ENCODE results near the gene IL21R. TPM values are rescaled to one million over a fixed set of nuclear protein-coding genes. Genes with fewer than 3 reads are reported as not detected.
A peak's percentile ranks its signal among the peaks of the same experiment; 100 is the strongest.

Gene IL21R
- polyA plus RNA-seq, 3 donors from 2014 or later, result 27.5 to 59.7 (median 49.6) TPM

DNA sequence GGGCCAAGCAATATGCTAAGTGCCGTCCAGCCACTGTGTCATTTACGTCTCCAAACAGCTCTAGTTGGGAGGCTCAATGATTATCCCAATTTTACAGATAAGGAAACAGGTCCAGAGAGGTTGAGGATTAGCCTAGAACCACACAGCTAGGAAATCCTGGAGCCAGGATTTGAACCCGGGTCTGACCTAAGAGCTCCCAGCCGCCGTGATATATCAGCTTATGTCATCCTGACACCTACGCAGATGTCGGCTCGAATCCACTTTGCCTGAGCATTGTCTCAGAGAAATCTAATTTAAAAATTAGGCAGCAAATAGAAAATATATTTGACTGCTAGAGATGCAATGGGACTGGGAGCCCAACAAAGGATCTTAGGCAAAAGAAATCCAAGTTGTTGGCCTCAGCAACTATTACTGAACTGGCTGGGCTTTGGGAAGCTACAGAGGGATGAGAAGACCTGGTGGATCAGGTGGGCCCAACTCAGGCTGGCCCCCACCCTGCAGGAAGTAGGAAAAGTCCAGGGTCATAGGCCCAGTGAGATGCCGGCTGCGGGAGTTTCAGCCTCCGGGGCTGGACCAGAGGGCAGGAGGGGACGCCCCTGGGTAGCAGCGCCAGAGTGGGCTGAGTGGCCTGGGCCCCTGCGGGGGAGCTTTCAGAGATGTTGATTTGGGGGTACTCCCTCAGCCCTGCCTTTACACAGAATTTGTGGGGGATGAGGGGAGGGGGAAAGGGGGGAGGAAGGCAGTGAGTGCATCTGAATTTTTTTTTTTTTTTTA lies 35.1 kb upstream of the IL21R start:
- Mint-ChIP-seq H3K36me3 (peaks cover 4 to 21% (median 11%) of the 10 kb centered on the region in 3 donors), H3K27me3 (ENCODE audit: low read depth in 3 of 3) (peaks cover 5 to 13% (median 8%) of the 10 kb centered on the region in 3 donors), H3K4me3 (peak overlapping the region; percentile 71 to 82 (median 77)), H3K4me1 (peaks cover 21 to 35% of the 10 kb centered on the region in 2 donors), H3K9me3 (no peaks in the 10 kb centered on the region), H3K27ac (peak overlapping the region; percentile 98 to 99 (median 98))
- no peak for DNase-seq

DNA sequence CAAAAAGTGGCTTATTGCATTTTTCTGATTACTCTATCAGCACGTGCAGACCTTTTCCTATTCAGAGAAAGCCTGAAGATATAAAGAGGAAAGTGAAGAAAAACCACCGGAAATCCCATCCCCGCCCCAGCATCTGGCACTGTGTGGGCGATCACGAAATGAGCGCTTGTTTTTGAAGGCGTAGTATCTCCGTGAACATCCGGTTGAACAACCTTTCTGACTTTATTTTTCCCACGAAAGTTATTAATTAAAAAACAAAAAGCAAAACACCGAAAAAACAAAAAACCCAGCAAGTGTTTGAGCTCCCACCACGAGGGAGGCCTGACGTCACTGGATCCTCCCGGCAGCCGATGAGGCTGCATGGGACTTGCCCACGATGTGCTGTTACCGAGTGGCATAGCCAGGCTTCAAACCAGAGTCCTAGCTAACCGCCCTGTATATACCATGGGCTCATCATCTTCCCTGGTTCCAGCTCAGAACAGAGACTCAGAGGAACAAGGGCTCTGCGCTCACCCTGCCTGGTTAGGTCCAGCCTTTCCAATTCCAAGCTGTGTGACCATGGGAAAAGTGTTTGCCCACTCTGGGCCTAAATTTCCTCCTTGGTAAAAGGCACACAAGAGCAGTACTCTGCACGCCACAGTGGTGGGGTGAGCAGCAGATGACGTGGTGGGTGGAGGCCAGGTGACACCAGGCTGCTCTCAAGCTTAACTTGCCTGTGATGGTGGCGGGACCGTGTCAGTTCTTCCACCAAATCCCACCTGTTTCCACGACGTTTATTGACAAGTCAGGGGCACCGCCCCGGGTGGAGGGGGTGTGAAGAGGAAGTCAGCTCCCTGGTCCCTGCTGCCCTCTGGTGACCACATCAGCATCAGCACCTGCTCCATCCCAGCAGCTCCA lies 34.3 kb upstream of the IL21R start:
- peak; percentile 84 to 86 (median 85) for DNase-seq
- Mint-ChIP-seq H3K4me3 (peak overlapping the region; percentile 69 to 82 (median 77)), H3K4me1 (peaks cover 21 to 35% of the 10 kb centered on the region in 2 donors)

DNA sequence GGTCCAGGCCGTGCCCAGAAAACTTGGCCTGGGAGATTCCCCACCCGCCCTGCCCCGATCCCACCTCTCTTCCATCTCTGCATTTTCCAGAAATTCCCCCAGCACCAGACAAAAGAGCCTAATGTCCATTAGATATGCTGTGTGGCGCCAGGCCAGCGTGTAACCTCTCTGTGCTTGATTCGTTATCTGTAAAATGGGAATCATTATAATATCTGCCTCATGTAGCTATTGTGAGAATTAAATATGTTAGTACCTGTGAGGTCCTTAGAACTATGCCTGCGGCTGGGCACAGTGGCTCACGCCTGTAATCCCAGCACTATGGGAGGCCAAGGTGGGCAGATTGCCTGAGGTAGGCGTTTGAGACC lies 33.6 kb upstream of the IL21R start:
- no peaks in the 10 kb centered on the region for H3K9me3 Mint-ChIP-seq
- DNase-seq, result no peak
- H3K27me3 Mint-ChIP-seq (ENCODE audit: low read depth in 3 of 3), result peaks cover 5 to 13% (median 8%) of the 10 kb centered on the region in 3 donors
- H3K4me1 Mint-ChIP-seq, result peaks cover 21 to 35% of the 10 kb centered on the region in 2 donors
- peak overlapping the region in 4 of 5 donors; percentile 70 to 82 (median 77) for H3K4me3 Mint-ChIP-seq
- H3K36me3 Mint-ChIP-seq, result peaks cover 0 to 15% (median 5%) of the 10 kb centered on the region in 3 donors
- peak overlapping the region; percentile 98 to 99 (median 98) for H3K27ac Mint-ChIP-seq

More for the DNA sequence above, 34.3 kb upstream of the IL21R start:
- Mint-ChIP-seq H3K27me3 (ENCODE audit: low read depth in 3 of 3) (peaks cover 5 to 13% (median 8%) of the 10 kb centered on the region in 3 donors), H3K9me3 (no peaks in the 10 kb centered on the region), H3K36me3 (peaks cover 0 to 15% (median 5%) of the 10 kb centered on the region in 3 donors), H3K27ac (peak overlapping the region; percentile 98 to 99 (median 98))

DNA sequence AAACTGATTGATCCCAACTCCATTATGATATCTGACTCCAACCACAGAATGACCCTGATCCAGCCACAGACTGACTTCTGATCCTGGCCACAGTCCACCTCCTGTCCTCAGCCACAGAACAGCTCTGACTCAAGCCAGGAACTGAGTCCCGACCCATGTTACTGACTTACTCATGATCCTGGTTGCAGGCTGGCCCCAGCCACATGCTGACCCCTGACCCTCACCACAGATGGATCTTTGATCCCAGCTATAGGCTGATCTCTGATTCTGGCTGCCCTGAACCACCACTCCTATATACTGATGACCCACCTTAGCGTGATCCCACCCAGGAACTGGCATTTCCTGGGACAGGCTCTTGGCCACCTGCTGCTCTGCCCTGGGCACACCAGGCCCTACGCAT lies 32.2 kb upstream of the IL21R start:
- H3K27me3 Mint-ChIP-seq (ENCODE audit: low read depth in 3 of 3), result peaks cover 5 to 13% (median 8%) of the 10 kb centered on the region in 3 donors

DNA sequence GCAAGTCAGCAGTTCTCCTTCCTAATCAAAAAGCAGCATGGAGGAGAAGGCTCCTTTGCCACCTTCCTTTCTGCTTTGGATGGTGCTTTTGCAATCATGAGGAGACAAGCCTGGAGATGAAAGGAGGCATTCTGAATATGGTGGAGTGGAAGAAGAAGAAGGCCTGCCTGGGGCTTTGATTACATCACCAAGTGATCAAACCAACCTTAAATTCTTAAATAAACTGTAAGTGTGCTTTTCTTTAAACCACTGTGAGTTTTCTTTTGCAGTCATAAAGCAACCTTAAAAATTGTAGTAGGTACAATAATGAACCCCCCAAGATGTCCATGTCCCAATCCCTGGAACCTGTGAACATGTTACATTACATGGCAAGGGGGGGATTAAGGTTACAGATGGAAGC lies 31.7 kb upstream of the IL21R start:
- no peaks in the 10 kb centered on the region for H3K9me3 Mint-ChIP-seq
- peaks cover 0 to 4% (median 0%) of the 10 kb centered on the region in 3 donors for H3K36me3 Mint-ChIP-seq
- peak overlapping the region in 5 of 6 donors; percentile 70 to 98 (median 90) for H3K27ac Mint-ChIP-seq
- H3K4me3 Mint-ChIP-seq, result no peak overlapping the region
- peaks cover 21 to 29% of the 10 kb centered on the region in 2 donors for H3K4me1 Mint-ChIP-seq
- peaks cover 5 to 13% (median 8%) of the 10 kb centered on the region in 3 donors for H3K27me3 Mint-ChIP-seq (ENCODE audit: low read depth in 3 of 3)
- DNase-seq, result no peak

More for the DNA sequence above, 32.2 kb upstream of the IL21R start:
- peaks cover 21 to 31% of the 10 kb centered on the region in 2 donors for H3K4me1 Mint-ChIP-seq
- H3K9me3 Mint-ChIP-seq, result no peaks in the 10 kb centered on the region
- peaks cover 0 to 5% (median 1%) of the 10 kb centered on the region in 3 donors for H3K36me3 Mint-ChIP-seq
- no peak for DNase-seq
- peak overlapping the region; percentile 70 to 98 (median 94) for H3K27ac Mint-ChIP-seq
- H3K4me3 Mint-ChIP-seq, result no peak overlapping the region

DNA sequence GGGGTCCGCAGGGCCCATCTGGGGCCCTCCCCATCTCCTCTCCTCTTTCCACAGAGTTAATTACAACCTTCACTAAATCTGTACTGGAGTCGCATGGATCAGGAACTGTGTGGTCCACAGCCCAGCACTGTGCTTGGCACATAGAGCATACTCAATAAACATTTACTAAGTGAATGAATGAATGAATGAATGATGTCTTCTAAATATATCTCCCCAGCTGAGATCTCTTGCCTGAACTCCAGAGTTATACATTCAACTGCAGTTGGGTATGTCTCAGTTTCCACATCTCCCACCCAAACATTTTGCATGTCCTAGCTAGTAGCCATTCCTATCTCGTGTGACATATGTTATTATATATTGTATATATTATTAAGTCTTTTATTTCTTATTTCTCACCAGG lies 28.7 kb upstream of the IL21R start:
- no peak for DNase-seq
- no peaks in the 10 kb centered on the region for H3K9me3 Mint-ChIP-seq
- H3K4me3 Mint-ChIP-seq, result no peak overlapping the region
- H3K27me3 Mint-ChIP-seq (ENCODE audit: low read depth in 3 of 3), result peaks cover 0 to 2% (median 0%) of the 10 kb centered on the region in 3 donors
- peaks cover 0 to 4% (median 0%) of the 10 kb centered on the region in 3 donors for H3K36me3 Mint-ChIP-seq
- no peak overlapping the region for H3K27ac Mint-ChIP-seq
- H3K4me1 Mint-ChIP-seq, result peaks cover 15 to 16% of the 10 kb centered on the region in 2 donors

DNA sequence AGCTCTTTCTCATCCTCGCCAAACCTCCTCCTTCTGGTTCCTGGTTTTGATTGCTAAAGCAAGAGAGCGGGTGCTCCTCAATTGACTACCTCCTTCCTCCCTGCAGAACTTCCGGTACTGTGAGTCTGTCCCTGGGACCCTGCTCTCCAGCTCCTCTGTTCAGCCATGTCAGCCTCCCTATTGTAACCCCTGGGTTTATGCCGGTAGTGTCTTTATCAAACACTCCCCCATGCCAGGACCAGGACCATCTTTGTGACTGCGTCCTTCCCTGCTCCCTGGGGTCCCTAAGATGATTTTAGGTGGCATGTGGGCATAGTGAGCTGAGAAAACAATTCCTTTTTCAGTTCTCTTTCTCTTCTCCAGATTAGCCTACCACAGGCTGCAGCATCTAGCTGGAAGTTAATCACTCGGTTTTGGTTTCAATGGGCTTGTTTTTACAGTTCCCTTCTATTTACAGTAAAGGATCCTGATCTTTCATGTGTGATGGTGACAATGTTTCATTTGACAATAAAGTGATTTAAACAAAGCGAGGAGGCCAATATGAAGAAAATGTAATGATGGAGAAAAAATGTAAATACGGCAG lies 27.7 kb upstream of the IL21R start:
- Mint-ChIP-seq H3K36me3 (peaks cover 0 to 4% (median 0%) of the 10 kb centered on the region in 3 donors), H3K27ac (no peak overlapping the region), H3K4me1 (peaks cover 12 to 16% of the 10 kb centered on the region in 2 donors), H3K27me3 (ENCODE audit: low read depth in 3 of 3) (peaks cover 0 to 2% (median 0%) of the 10 kb centered on the region in 3 donors), H3K9me3 (no peaks in the 10 kb centered on the region), H3K4me3 (no peak overlapping the region)
- no peak for DNase-seq

DNA sequence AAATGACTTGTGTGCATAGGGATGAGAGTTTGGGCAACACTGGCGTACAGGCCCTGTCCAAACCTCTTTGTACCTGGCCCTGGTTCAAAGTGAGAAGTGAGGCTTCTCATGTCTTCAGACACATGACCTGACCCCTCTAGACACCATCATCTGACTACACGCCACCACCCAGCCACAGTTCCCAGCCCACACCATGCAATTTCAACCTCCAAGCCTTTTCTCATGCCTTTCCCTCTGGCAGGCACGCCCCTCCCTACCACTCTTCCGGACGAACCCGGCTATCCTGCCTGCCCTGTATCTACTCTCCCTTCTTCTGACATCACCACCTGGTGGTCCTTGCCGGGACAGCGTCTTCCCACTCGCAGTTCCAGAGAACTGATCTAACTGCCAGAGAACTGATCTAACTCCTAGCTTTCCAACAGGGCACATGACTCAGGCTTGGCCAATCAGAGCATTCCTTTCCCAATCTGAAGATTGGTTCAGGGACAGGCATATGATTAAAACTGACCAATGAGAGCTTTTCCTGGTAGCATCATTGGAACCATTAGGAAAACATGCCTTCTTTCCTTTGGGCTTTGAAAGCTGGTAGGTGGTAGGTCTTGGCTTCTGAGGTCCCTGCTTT lies 27.1 kb upstream of the IL21R start:
- peak; percentile 32 to 46 (median 35) for DNase-seq
- H3K36me3 Mint-ChIP-seq, result peaks cover 0 to 4% (median 0%) of the 10 kb centered on the region in 3 donors
- no peak overlapping the region for H3K27ac Mint-ChIP-seq
- peaks cover 0 to 1% (median 0%) of the 10 kb centered on the region in 6 donors for H3K9me3 Mint-ChIP-seq
- H3K4me1 Mint-ChIP-seq, result peaks cover 12 to 14% of the 10 kb centered on the region in 2 donors
- peaks cover 0 to 2% (median 0%) of the 10 kb centered on the region in 3 donors for H3K27me3 Mint-ChIP-seq (ENCODE audit: low read depth in 3 of 3)
- H3K4me3 Mint-ChIP-seq, result no peak overlapping the region

DNA sequence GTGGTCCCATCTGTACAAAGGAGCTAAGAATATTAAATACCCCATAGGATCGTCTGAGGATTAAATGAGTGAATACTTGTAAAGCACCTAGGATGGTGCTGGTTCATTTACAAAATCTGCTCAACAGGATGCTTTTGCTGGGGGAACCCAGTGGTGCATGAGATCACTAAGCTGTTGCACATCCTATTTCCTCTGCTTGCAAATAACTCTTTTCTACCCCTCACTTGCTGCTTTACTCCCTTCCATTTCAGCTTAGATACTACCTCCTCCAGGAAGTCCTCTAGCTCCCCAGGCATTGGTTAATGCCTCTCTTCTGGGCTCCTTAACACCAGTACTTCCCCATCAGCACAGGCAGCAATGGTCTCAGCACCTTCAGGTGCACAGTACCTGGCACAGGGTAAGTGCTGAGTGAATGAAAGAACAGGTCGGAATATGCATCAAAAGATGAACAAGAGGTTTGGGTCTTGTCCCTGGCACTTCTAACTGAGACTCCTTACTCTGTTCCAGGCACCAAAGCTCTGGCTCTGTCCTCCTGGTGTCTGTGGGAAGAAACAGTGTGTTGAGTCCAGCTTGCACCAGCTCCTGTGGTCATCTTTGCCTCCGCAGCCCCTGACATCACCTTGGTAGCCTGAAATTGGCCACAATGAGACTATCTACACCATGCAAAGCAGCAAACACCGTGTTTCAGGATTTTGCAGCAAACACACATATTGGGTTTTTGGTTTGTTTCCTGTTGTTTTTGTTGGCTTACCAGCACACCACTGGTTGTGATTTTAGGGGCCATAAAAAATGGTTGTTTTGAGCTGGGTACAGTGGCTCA lies 24.1 kb upstream of the IL21R start:
- Mint-ChIP-seq H3K4me1 (peaks cover 12 to 14% of the 10 kb centered on the region in 2 donors), H3K36me3 (peaks cover 0 to 6% (median 5%) of the 10 kb centered on the region in 3 donors), H3K9me3 (peaks cover 0 to 2% (median 0%) of the 10 kb centered on the region in 6 donors), H3K27me3 (ENCODE audit: low read depth in 3 of 3) (peaks cover 0 to 2% (median 0%) of the 10 kb centered on the region in 3 donors), H3K27ac (peak overlapping the region in 4 of 6 donors; percentile 11 to 66 (median 42)), H3K4me3 (peak overlapping the region in 3 of 5 donors; percentile 8 to 55 (median 30))
- no peak for DNase-seq

DNA sequence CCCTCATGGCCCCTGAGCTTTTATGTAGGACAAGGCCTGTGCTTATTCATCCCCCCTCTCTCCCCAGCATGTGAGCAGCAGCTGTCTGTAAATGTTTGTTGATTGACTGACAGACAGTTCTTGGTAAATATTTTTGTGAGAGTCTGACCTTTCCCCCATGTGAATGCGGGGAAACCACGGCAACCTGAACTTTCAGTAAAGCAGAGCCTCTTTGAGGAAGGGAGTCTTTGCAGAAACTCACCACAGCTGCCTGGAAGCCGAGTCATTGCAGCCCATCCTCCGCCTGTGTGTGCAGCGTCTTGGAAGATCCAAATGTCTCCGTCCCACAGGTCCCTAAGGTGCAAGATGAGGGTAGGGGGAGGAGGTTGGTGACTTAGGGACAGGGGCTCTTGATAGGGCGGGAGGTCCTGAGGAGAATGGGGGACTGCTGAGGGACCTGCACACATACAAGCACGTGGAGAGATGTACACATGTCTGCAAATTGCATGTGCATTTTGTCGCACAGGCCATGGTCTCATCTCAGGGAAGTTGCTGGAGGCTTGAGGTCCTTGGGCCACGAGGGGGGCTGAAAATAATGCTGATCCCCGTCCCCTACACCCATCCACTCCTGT lies 23.0 kb upstream of the IL21R start:
- Mint-ChIP-seq H3K4me1 (peaks cover 14 to 15% of the 10 kb centered on the region in 2 donors), H3K27ac (no peak overlapping the region), H3K36me3 (peaks cover under 1 to 6% (median 5%) of the 10 kb centered on the region in 3 donors), H3K27me3 (ENCODE audit: low read depth in 3 of 3) (peaks cover 0 to 2% (median under 1%) of the 10 kb centered on the region in 3 donors), H3K9me3 (peaks cover 0 to 2% (median under 1%) of the 10 kb centered on the region in 6 donors), H3K4me3 (no peak overlapping the region)
- no peak for DNase-seq

DNA sequence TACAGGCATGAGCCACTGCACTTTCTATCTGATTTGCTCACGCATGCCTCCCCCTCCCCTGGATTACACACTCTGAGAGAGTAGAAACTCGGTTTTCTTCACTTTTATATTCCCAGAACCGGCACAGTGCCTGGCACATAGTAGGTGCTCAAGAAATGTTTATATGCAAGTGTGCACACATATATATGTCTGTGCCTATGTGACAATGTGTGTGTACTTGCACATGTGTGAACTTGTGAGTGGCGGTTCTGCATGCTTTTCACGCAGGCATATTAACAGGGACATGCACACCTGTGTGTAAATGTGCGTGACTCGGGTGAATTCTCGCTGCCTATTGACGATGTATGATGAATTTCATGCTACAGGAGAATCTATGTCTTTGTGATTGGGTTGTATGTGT lies 22.1 kb upstream of the IL21R start:
- Mint-ChIP-seq H3K36me3 (peaks cover 5 to 13% (median 6%) of the 10 kb centered on the region in 3 donors), H3K4me1 (peaks cover 17 to 24% of the 10 kb centered on the region in 2 donors), H3K27me3 (ENCODE audit: low read depth in 3 of 3) (peaks cover 0 to 6% (median 2%) of the 10 kb centered on the region in 3 donors), H3K9me3 (peaks cover 4 to 9% (median 6%) of the 10 kb centered on the region in 6 donors), H3K4me3 (no peak overlapping the region), H3K27ac (peak overlapping the region in 1 of 6 donors; percentile 13)
- DNase-seq, result no peak

DNA sequence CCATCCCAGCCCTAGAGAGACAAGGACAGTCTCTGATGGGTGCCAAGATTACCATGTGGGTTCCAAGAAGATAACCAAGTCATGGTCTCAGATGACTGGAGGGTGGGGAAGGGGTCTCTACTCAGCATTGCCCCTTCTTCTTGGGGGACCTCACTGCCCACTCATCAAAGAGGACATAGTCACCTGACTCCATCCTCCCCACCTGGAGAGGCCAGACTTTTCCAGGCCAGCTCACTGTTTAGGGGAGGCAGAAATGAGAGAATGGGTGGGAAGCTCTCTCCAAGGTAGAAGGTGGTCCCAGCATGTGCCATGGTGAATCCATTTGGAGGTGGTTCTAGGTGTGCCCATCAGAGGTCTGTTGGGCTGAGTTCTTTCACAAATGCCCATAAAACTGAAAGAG lies 20.7 kb upstream of the IL21R start:
- Mint-ChIP-seq H3K36me3 (peaks cover 5 to 13% (median 6%) of the 10 kb centered on the region in 3 donors), H3K27ac (no peak overlapping the region), H3K4me3 (no peak overlapping the region), H3K4me1 (peaks cover 17 to 24% of the 10 kb centered on the region in 2 donors), H3K27me3 (ENCODE audit: low read depth in 3 of 3) (peaks cover 0 to 6% (median 2%) of the 10 kb centered on the region in 3 donors), H3K9me3 (peaks cover 4 to 9% (median 6%) of the 10 kb centered on the region in 6 donors)
- DNase-seq, result no peak
